WERI-Rb-1 (cell line): ENCODE results near the gene PLEKHG4B.

Experiments used
- DNase-seq: peaks from one replicate; pipeline ENCODE4 v3.0.0-alpha.2; 2020
- H3K27ac ChIP-seq: fragments of 250-450 bp; sonication (Bioruptor Pico); 2 replicates; pipeline ENCODE4 v1.5.1; 2020; ENCODE audit warnings: mild to moderate bottlenecking, moderate library complexity
- H3K27me3 ChIP-seq: fragments of 250-450 bp; sonication (Bioruptor Pico); 2 replicates; pipeline ENCODE4 v1.5.1; 2021; ENCODE audit warnings: mild to moderate bottlenecking, low read depth, moderate library complexity; ENCODE audit not compliant: insufficient read depth, severe bottlenecking
- H3K36me3 ChIP-seq: fragments of 250-450 bp; sonication (Bioruptor Pico); 2 replicates; pipeline ENCODE4 v1.5.1; 2020; ENCODE audit warnings: mild to moderate bottlenecking, moderate library complexity
- H3K4me3 ChIP-seq: 2 replicates; pipeline ENCODE4 v1.5.1; 2011; ENCODE audit warnings: low read depth, mild to moderate bottlenecking, control low read depth, low read length
- H3K9me3 ChIP-seq: fragments of 250-450 bp; sonication (Bioruptor Pico); 2 replicates; pipeline ENCODE4 v1.5.1; 2021; ENCODE audit warnings: mild to moderate bottlenecking, moderate library complexity; ENCODE audit not compliant: severe bottlenecking
- CTCF ChIP-seq: IDR thresholded peaks from 2 replicates; pipeline ENCODE4 v1.5.1; 2011; ENCODE audit warnings: low read depth, mild to moderate bottlenecking, control low read depth, inconsistent platforms, low read length

Gene PLEKHG4B

GRCh38 chr5:136901-137300, 44.9 kb downstream of the PLEKHG4B start:
- Histone ChIP-seq H3K9me3 (no peaks in the 10 kb centered on the region), H3K4me3 (no peak overlapping the region), H3K27ac (no peak overlapping the region), H3K27me3 (peaks cover 12% of the 10 kb centered on the region), H3K36me3 (no peaks in the 10 kb centered on the region)
- no peak for DNase-seq
- no peak for TF ChIP-seq CTCF

- no peak overlapping the region for H3K27ac ChIP-seq
- no peaks in the 10 kb centered on the region for H3K9me3 ChIP-seq
- no peak overlapping the region for H3K4me3 ChIP-seq
- TF ChIP-seq CTCF = no peak
- no peak for DNase-seq
- peaks cover 12% of the 10 kb centered on the region for H3K27me3 ChIP-seq
- no peaks in the 10 kb centered on the region for H3K36me3 ChIP-seq
These were observed 45.8 kb downstream of the PLEKHG4B start for GRCh38 chr5:137741-138140.

GRCh38 chr5:138936-139335, 47.0 kb downstream of the PLEKHG4B start:
- Histone ChIP-seq H3K4me3 (no peak overlapping the region), H3K9me3 (no peaks in the 10 kb centered on the region), H3K27ac (no peak overlapping the region), H3K36me3 (no peaks in the 10 kb centered on the region), H3K27me3 (peaks cover 6% of the 10 kb centered on the region)
- TF ChIP-seq CTCF = no peak
- DNase-seq = no peak

GRCh38 chr5:139579-140442, 47.8 kb downstream of the PLEKHG4B start:
- H3K27ac ChIP-seq = no peak overlapping the region
- no peak overlapping the region for H3K4me3 ChIP-seq
- no peak for DNase-seq
- peaks cover 9% of the 10 kb centered on the region for H3K27me3 ChIP-seq
- H3K9me3 ChIP-seq = no peaks in the 10 kb centered on the region
- no peak for TF ChIP-seq CTCF
- no peaks in the 10 kb centered on the region for H3K36me3 ChIP-seq

GRCh38 chr5:140443-140829, 48.5 kb downstream of the PLEKHG4B start:
- H3K27ac ChIP-seq = no peak overlapping the region
- no peak for DNase-seq

More at GRCh38 chr5:140443-140829, 48.5 kb downstream of the PLEKHG4B start:
- peaks cover 9% of the 10 kb centered on the region for H3K27me3 ChIP-seq
- no peak for TF ChIP-seq CTCF
- H3K4me3 ChIP-seq = no peak overlapping the region
- no peaks in the 10 kb centered on the region for H3K9me3 ChIP-seq
- H3K36me3 ChIP-seq = no peaks in the 10 kb centered on the region
